Ascending aorta (tissue), 2 donors: Measurements from ENCODE around the gene MYLK4. TPM values are rescaled to one million over a fixed set of nuclear protein-coding genes. Genes with fewer than 3 reads are reported as not detected.

ENCODE experiments used
- DNase-seq, 2 donors: peaks; one replicate each; pipeline ENCODE4 v3.0.0-alpha.2; 2019; ENCODE audit warnings: low spot score in 2 of 2
- H3K27ac ChIP-seq, 2 donors: fragments of 200-600 bp; sonication (generic); one replicate each; pipeline ENCODE4 v1.5.1; 2016 to 2017; ENCODE audit warnings: mild to moderate bottlenecking in 1 of 2
- H3K27me3 ChIP-seq: fragments of 200-600 bp; sonication (generic); one replicate; pipeline ENCODE4 v1.5.1; 2017
- H3K36me3 ChIP-seq, 2 donors: fragments of 200-600 bp; sonication (generic); one replicate each; pipeline ENCODE4 v1.5.1; 2016
- H3K4me1 ChIP-seq, 2 donors: fragments of 200-600 bp; sonication (generic); one replicate each; pipeline ENCODE4 v1.5.1; 2016 to 2017; ENCODE audit warnings: mild to moderate bottlenecking in 1 of 2
- H3K4me3 ChIP-seq, 2 donors: fragments of 200-600 bp; sonication (generic); one replicate each; pipeline ENCODE4 v1.5.1; 2016 to 2017; ENCODE audit warnings: mild to moderate bottlenecking in 1 of 2
- H3K9me3 ChIP-seq, 2 donors: fragments of 200-600 bp; sonication (generic); one replicate each; pipeline ENCODE4 v1.5.1; 2016
- intact Hi-C: fragments of 100-400 bp; cut with DNase I; formaldehyde crosslinking; loops from one replicate; pipeline ENCODE4 v1.15.1; 2023
- total RNA-seq: library from RNA; depleted of rRNA; stranded (reverse); fragments of >200 nt; gene quantifications from one replicate; pipeline ENCODE4 v1.1.0, GENCODE V29; 2016
- TF ChIP-seq, protein P1 (sequence below), 3 experiments: fragments of 200-600 bp in 2 of 3; fragments of 450-650 bp in 1 of 3; sonication (generic) in 2 of 3; IDR thresholded peaks; one replicate each; pipeline ENCODE4 v1.5.1; 2016 to 2019; ENCODE audit warnings: antibody characterized with exemption in 3 of 3, mild to moderate bottlenecking in 1 of 3, moderate library complexity in 1 of 3

Gene MYLK4
- total RNA-seq, 1 donor from 2014 or later: not detected

DNA sequence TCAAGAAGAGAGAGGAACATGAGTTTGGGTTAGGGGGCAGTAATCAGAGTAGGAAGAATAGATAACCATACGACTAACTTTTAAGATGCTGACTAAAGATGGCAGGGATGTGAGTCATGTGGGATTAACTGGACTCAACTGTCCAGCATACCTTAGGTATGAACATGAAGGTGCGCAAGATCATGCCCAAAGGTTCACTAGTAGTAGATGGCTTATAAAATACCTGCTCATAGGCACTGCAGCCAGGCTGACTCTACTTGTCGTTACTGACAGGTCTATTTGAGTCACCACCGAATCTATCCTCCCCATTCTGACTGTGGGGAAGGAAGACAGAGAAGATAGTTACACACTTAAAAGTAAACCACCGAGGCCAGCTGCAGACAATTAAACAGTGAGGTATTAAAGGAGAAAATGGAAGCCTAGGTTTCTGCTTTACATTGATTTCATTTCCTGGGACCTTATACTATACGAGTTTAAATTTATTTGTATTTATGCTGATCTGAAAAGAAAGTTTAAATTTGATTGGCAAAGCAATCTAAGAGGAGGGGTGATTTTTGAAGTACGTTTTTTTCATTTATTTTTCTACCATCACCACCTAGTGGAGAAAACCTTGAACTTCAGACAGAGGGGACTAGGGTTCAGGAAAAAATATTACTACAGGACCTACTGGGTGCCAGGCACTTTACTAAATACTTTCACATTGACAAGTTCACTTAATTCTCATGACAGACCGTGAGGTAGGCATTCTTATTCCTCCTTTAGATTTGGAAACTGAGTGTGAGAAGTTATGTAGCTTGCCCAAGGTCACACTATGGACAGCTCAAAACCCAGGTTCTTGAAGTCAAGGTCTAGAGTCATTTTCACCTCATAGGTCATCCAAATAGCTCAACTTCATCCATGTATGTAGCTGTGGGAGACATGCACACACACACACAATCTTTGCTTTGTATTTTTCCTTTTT lies 10.4 kb upstream of the MYLK4 start:
- TF ChIP-seq, protein P1, sequence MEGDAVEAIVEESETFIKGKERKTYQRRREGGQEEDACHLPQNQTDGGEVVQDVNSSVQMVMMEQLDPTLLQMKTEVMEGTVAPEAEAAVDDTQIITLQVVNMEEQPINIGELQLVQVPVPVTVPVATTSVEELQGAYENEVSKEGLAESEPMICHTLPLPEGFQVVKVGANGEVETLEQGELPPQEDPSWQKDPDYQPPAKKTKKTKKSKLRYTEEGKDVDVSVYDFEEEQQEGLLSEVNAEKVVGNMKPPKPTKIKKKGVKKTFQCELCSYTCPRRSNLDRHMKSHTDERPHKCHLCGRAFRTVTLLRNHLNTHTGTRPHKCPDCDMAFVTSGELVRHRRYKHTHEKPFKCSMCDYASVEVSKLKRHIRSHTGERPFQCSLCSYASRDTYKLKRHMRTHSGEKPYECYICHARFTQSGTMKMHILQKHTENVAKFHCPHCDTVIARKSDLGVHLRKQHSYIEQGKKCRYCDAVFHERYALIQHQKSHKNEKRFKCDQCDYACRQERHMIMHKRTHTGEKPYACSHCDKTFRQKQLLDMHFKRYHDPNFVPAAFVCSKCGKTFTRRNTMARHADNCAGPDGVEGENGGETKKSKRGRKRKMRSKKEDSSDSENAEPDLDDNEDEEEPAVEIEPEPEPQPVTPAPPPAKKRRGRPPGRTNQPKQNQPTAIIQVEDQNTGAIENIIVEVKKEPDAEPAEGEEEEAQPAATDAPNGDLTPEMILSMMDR (IDR thresholded peaks at IDR 0.05): peak in 2 of 3 experiments; percentile 25 to 34
- no peaks in the 10 kb centered on the region for H3K27me3 ChIP-seq
- H3K9me3 ChIP-seq: no peaks in the 10 kb centered on the region
- H3K4me3 ChIP-seq: no peak overlapping the region
- intact Hi-C loops: no loop called here
- no peaks in the 10 kb centered on the region for H3K36me3 ChIP-seq
- H3K27ac ChIP-seq: no peak overlapping the region
- peaks cover 5 to 9% of the 10 kb centered on the region in 2 donors for H3K4me1 ChIP-seq
- DNase-seq: no peak

DNA sequence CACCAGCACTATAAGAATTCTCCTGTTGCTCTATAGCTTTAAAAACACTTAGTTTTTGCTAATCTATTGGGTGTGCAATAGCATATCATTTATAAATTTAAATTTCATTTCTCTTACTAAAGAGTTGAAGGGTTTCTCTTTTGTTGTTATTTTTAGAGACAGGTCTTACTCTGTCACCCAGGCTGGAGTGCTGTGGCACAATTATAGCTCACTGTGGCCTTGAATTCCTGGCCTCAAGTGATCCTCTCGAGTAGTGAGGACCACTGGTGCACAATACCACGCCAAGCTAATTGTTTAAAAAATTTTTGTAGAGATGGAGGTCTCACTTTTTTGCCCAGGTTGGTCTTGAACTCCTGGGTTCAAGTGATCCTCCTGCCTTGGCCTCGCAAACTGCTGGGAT lies 8.3 kb upstream of the MYLK4 start:
- Histone ChIP-seq H3K4me3 (no peak overlapping the region), H3K36me3 (no peaks in the 10 kb centered on the region), H3K4me1 (peaks cover 0 to 7% of the 10 kb centered on the region in 2 donors), H3K27me3 (no peaks in the 10 kb centered on the region), H3K9me3 (no peaks in the 10 kb centered on the region), H3K27ac (no peak overlapping the region)
- DNase-seq: no peak
- TF ChIP-seq, protein P1 (IDR thresholded peaks at IDR 0.05): no peak
- intact Hi-C loops: no loop called here

DNA sequence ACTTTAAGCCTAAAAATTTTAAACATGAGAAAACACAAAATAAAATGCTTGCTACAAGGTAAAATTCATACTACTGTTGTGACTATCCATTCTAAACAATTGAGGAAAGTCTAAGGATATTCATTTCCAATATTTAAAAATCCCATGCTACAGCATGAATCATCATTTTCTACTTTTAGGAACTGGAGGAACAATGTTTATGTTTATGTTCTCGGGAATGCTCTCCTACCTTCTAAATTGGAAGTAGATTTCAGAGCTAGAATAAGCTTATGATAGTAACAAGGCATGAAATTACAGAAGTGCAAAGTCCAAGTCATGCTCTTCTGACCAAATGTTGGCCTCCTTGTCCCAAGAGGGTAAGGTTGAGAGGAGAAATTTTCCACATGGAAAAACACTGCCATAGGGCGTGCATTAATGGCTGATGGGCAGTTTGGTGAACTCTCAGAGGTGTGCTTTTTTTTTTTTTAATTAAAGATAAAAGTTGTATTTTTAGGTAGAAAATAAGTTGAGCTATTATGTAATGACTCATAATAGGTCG lies 6.0 kb upstream of the MYLK4 start:
- H3K27ac ChIP-seq: peak overlapping the region in 1 of 2 donors; percentile 45
- peaks cover 0 to 7% of the 10 kb centered on the region in 2 donors for H3K4me1 ChIP-seq
- H3K4me3 ChIP-seq: no peak overlapping the region
- H3K36me3 ChIP-seq: no peaks in the 10 kb centered on the region
- H3K27me3 ChIP-seq: no peaks in the 10 kb centered on the region
- DNase-seq: no peak
- intact Hi-C loops: no loop called here
- H3K9me3 ChIP-seq: no peaks in the 10 kb centered on the region
- TF ChIP-seq, protein P1 (IDR thresholded peaks at IDR 0.05): no peak

DNA sequence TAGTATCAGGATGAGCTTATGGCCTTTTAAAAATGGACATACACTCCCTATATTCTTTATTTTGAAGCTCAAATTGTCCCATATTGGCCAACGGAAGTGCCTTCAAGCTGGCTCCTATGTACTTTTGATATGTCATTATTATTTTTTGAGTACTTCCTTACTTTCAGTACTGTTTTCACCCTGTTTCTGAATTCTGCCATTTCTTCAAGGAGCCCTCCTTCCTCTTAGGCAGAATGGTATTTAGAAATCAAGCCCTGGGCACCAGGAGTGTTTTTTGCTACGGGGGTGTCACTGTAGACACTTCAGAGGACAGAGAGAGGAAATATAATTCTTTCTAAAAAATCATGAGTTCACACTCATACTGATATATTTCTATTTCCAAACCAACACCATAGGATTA lies 5.5 kb upstream of the MYLK4 start:
- Histone ChIP-seq H3K4me1 (peaks cover 0 to 7% of the 10 kb centered on the region in 2 donors), H3K9me3 (no peaks in the 10 kb centered on the region), H3K27ac (peak overlapping the region in 1 of 2 donors; percentile 45), H3K36me3 (no peaks in the 10 kb centered on the region), H3K4me3 (no peak overlapping the region), H3K27me3 (no peaks in the 10 kb centered on the region)
- DNase-seq: no peak
- intact Hi-C loops: no loop called here
- TF ChIP-seq, protein P1 (IDR thresholded peaks at IDR 0.05): no peak

DNA sequence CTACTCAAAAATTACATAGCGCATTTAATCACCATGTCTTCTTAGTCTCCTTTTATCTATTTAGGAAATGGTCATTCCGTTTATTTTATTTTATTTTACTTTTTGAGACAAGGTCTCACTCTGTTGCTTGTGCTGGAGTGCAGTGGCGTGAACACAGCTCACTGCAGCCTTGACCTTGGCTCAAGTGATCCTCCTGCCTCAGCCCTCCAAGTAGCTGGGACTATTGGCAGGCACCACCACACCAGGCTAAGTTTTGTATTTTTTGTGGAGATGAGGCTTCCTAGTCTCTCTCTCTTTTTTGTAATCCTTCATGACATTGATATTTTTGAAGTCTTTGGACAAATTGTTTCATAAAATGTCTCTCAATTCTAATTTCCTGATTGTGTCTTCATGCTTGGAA lies 4.7 kb upstream of the MYLK4 start:
- H3K36me3 ChIP-seq: no peaks in the 10 kb centered on the region
- H3K9me3 ChIP-seq: no peaks in the 10 kb centered on the region
- no peaks in the 10 kb centered on the region for H3K27me3 ChIP-seq
- peaks cover 0 to 7% of the 10 kb centered on the region in 2 donors for H3K4me1 ChIP-seq
- H3K27ac ChIP-seq: no peak overlapping the region
- DNase-seq: no peak
- intact Hi-C loops: no loop called here
- TF ChIP-seq, protein P1 (IDR thresholded peaks at IDR 0.05): no peak
- H3K4me3 ChIP-seq: no peak overlapping the region
